ENCODE data around the gene ZFAND3. TPM values are rescaled to one million over a fixed set of nuclear protein-coding genes. Genes with fewer than 3 reads are reported as not detected.

Gene ZFAND3
- total RNA-seq, 1 donor from 2014 or later: 76.0 TPM

DNA sequence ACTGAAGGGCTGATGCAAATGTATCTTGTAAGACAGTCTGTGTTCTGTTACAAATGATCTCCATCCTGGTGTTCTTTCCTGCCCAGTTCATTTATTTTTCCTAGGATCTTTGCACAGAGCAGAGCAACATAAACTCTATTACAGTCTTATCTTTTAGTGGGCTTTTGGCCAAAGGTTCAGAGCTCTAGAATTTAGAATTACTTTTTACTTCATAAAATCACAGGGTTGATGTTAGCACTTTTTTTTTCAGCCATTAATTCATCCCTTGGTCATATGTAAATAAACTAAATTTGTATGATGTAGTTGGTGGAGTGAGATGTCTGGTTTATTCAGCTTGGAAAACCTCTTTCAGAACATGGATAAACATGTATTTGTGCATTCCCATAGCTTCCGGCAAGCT, 181.9 kb downstream of the ZFAND3 start:
- intact Hi-C loops (cut with DNase I): no loop called here
- ATAC-seq (ENCODE audit: poor library complexity): no peak

DNA sequence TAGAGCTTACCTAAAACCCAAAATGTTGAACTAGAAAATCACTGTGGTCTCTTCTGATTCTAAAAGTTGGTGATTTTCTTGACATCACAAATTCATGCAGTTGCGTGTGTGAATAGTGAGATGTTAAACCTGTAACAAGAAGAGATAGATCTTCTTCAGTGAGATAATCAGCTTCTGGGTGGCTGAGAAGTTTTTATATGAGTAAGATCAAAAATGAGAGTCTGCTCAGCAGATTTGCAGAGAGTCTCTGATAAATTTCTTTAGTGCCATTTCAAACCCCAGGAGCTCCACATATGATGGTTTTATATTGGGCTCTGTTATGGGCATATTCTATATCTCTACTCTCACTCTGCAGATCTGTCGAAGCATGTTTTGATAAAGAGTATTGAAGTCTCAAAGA, 185.4 kb downstream of the ZFAND3 start:
- intact Hi-C loops (cut with DNase I): no loop called here
- DNase-seq (no peak), ATAC-seq (ENCODE audit: poor library complexity) (no peak)

More for the DNA sequence above, 181.9 kb downstream of the ZFAND3 start:
- DNase-seq: no peak

DNA sequence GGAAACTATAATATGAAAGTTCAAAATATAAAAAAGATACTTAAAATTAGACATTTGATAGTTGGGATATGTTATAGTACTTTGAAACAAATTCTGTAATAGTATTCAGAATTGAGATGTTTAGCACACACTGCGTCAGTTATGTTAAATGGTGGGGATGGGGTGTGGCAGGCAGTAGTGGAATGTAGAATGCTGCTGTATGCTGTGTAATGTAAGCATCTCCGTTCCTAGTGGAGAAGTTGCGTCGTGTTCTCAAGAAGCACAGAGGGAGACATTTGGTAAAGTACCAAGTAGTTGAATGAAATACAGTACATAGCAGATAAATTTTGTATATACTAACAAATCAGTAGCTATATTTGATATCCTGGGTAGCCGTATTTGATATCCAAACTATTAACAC, 192.4 kb downstream of the ZFAND3 start:
- DNase-seq: no peak
- intact Hi-C loops (cut with DNase I): loop anchor here (5.0 kb wide), 1 partner anchor 220 kb away; no protein-coding TSS in a partner anchor
- ATAC-seq (ENCODE audit: poor library complexity): no peak

DNA sequence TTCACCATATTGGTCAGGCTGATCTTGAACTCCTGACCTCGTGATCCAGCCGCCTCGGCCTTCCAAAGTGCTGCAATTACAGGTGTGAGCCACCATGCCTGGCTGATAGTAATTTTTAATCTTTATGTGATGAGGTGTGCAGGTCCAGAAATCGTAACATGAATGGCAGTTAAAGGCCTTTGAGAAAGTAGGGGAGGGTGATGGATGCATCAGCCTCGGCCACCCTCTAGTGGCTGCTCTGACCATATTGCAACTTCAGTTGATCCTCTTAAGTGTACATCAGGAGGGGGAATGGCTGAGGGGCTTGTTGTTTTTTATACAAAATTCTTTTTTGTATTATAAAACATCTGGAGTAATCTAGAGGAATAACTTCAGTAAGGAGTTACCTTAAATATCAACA, 193.0 kb downstream of the ZFAND3 start:
- intact Hi-C loops (cut with DNase I): loop anchor here (5.0 kb wide), 1 partner anchor 220 kb away; no protein-coding TSS in a partner anchor
- no peak for DNase-seq
- ATAC-seq (ENCODE audit: poor library complexity): peak; percentile 83

DNA sequence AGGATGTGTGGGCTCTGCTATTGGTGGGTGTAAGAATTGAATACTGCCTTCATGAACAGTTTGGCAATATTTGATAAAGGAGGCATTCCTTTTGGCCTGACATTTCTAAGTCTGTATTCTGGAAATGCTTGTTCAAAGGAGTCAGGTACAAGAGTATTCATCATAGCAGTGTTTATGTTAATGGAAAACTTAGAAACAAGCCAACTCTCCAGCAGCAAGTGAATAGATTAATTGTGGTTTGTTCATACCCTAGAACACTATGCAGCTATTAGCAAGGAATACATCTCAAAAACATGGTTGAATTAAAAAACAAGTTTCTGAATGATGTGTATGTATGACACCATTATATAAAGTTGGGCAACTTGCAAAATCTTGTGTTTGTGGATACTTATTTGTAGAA, 195.8 kb downstream of the ZFAND3 start:
- DNase-seq (no peak), ATAC-seq (ENCODE audit: poor library complexity) (no peak)
- intact Hi-C loops (cut with DNase I): no loop called here

DNA sequence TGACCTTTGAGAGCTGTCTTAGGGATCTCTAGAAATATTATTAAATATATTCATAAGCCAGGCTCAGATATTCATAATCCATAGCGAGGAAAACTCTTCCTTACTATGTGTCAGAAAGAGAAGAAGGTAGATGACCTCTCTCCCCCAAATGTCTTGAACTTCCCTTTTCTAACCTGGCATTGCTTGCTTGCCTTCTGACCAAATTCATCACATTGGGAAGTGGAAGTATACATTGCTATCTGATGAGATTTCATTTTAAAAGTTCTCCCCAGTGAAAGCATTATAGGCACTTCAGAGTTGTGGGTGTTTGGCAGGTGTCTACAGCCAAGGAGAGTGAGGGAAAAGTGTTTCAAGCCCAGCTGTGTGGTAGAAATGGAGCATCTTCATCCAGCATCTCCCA, 197.3 kb downstream of the ZFAND3 start:
- intact Hi-C loops (cut with DNase I): no loop called here
- no peak for DNase-seq
- no peak for ATAC-seq (ENCODE audit: poor library complexity)

DNA sequence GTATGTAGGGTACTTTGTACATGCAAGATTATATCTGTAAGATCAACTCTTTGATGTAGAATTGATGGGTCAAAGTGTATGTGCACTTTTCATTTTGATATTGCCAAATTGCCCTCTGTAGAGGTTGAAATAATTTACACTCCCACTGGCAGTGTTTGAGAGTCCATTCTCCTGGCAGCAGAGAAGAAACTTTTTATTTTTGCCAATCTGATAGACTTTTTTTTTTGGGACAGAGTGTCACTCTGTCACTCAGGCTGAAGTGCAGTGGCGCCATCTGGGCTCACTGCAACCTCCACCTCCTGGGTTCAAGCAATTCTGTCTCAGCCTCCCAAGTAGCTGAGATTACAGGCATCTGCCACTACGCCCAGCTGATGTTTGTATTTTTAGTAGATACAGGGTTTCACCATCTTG, 199.2 kb downstream of the ZFAND3 start:
- ATAC-seq (ENCODE audit: poor library complexity) (peak; percentile 18), DNase-seq (no peak)
- intact Hi-C loops (cut with DNase I): no loop called here

DNA sequence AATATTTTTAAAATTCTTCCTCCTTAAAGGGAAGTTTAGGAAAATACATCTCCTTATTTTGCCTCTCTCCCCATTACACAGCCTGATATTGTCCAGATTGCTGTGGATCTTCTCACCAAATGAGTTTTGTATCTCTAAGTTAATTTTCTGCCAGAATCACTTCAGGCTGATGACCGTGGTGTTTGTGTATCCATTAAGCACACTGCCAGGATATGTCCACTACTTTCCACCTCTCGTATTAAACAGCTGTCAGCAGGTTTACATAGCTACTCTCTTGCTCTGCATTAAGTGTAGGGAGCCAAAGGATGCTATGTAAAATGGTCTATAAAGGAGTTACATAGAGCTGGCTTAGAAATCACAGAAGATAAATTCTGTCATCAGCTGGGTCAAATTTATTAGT, 201.1 kb downstream of the ZFAND3 start:
- peak; percentile 20 for ATAC-seq (ENCODE audit: poor library complexity)
- intact Hi-C loops (cut with DNase I): no loop called here
- no peak for DNase-seq

DNA sequence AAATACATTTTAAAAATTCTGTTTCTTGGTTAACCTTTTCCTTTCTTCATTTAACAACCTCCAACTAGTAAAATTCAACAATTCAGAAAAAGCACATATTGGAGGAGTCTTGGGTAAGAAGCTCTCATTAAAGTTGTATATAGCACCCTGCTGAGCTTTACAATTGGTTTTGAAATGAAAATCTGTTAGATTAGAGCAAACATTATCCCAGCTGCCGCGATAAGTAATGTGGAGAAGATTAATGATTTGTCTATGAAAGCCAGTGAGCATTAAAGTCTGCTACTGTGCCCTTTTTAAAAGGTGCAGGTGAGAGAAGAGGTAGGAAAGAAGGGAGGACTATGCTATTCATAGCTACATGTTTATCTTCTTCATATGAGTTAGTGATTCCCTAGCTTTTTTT, 201.5 kb downstream of the ZFAND3 start:
- no peak for ATAC-seq (ENCODE audit: poor library complexity)
- intact Hi-C loops (cut with DNase I): no loop called here
- no peak for DNase-seq

DNA sequence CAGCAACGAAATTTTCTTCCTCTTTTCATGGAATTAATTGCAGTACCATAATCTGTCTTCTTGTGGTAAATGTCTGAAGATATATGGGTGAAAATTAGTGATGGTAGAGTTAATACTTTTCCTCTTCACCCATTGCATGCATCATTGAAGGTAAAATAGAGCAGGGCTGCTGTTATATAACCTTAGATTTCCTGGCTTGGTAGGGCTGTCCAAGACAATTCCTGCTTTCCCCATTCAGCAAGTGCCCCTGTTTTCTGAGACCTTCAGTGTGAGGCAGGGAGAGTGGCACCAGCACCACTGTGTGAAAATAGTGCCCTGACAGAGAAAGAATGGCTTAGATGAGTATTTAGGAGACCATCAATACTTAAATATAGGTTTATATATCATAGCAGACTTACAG, 202.0 kb downstream of the ZFAND3 start:
- no peak for DNase-seq
- intact Hi-C loops (cut with DNase I): no loop called here
- no peak for ATAC-seq (ENCODE audit: poor library complexity)

DNA sequence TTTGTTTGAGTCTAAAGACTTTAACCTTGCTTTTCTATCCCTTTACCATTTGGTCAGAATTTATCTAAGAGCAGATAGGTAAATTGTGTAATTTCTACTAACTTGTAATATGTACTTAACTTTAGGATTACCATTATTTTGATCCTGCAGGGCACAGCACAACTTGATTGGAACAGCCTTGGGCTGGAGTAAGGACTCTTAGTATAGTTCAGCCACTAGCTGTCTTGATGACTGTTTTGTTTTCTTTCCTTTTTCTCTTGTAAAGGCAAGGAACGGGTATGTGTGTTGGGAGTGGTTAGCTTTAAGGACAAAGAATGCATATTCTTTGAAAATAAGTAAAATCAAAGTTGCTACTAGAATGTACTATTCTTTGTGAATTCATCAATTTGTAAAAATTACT, 203.2 kb downstream of the ZFAND3 start:
- ATAC-seq (ENCODE audit: poor library complexity): no peak
- no peak for DNase-seq
- intact Hi-C loops (cut with DNase I): no loop called here

DNA sequence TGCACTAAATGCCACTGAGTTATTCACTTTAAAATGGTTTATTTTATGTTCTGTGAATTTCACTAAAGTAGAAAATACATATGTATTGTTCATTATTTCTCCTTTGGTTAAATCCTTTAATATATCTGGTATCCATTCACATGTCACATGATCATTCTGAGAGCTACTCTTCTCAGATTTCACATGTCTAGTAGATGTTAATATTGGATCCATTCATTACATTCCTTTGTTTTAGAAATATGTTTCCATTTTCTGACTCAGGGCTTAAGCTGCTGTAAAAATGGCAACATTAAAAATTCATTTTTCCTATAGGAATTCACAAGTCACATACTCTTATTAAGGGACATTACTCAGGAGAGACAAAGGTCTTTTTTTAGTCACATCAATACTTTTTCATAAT, 205.4 kb downstream of the ZFAND3 start:
- ATAC-seq (ENCODE audit: poor library complexity): no peak
- intact Hi-C loops (cut with DNase I): no loop called here

DNA sequence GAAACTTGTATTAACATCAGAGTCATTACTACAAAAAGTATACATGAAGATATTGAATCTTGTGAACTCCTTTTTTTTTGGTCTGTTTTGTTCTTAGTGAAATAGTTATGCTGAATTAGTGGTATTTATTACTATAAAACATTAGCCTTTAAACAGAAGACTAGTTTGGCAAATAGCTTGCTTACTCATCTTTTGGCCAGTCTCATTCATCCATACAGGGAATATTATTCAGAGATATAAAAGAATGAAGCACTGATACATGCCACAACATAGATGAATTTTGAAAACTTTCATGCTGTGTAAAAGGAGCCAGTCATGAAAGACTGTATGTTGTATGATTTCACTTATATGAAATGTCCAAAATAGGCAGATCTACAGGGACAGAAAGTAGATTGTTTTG, 205.9 kb downstream of the ZFAND3 start:
- DNase-seq (no peak), ATAC-seq (ENCODE audit: poor library complexity) (no peak)
- intact Hi-C loops (cut with DNase I): no loop called here

More for the DNA sequence above, 205.4 kb downstream of the ZFAND3 start:
- no peak for DNase-seq

DNA sequence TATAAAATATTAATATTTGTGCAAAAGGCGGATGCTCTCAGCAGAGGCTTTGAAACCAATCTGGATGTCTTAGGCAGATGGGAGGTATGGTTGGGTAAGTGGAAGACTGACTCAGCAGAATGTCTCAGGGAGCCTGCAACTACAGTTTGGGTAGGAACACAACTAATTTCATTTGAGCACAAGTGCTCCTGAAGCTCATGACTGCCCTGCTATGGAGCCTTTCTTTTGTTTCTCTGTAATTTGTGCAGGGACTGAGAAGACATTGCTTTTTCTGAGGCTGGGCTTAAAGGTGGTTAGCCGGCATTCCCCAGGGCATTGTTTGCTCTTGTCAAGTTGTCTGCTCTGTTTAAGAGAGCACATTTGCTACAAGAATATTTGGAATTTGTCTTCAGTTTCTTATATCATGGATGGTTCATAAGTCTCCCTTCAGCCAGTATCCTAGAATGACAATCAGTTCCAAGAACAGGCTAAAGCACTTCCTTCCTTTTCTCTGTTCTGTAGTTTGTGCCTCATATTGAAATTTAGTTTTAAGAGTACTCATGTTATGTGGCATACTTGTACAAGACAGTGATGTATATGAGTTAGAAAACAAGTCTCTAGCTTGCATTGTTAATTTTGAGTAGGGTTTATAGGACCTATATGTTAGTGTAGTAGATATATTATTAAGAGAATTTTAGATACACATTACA, 208.3 kb downstream of the ZFAND3 start:
- intact Hi-C loops (cut with DNase I): no loop called here
- peak; percentile 46 for ATAC-seq (ENCODE audit: poor library complexity)
- no peak for DNase-seq

DNA sequence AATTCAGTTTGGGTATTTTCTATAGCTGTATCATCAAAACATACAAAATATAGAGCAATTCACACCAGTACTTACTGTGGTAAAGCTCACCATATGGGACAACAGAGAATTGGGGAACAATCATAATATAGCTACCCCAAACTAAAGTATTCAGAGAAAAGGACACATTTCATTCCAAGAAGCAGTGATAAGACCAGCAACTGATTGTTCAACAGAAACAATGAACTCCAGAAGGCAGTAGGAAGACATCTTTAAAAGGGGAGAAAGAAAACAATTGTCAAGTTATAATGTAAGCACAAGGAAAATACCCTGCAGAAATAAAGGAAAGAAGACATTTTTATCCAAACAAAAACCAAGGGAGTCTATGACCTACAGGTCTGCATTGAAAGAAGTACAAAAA, 210.9 kb downstream of the ZFAND3 start:
- ATAC-seq (ENCODE audit: poor library complexity) (no peak), DNase-seq (no peak)
- intact Hi-C loops (cut with DNase I): no loop called here

DNA sequence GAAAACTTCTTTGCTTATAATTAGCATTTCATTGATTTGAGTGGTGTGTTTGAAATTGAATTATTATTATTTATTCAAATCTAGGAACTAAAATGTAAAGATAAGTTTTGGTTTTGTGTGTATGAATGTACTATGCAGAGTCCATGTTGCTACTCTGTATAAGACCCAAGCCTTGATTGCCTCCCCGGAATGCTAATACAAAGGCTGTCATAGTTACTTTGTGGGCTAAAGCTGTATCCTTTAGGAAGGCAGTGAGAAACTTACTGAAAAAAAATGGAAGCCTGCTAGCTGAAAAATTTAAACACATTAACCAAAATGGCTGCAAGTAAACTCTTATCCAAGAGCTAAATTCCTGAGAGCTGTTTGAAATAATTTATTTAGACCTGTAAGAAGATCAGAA, 213.3 kb downstream of the ZFAND3 start:
- no peak for DNase-seq
- ATAC-seq (ENCODE audit: poor library complexity): no peak
- intact Hi-C loops (cut with DNase I): no loop called here

DNA sequence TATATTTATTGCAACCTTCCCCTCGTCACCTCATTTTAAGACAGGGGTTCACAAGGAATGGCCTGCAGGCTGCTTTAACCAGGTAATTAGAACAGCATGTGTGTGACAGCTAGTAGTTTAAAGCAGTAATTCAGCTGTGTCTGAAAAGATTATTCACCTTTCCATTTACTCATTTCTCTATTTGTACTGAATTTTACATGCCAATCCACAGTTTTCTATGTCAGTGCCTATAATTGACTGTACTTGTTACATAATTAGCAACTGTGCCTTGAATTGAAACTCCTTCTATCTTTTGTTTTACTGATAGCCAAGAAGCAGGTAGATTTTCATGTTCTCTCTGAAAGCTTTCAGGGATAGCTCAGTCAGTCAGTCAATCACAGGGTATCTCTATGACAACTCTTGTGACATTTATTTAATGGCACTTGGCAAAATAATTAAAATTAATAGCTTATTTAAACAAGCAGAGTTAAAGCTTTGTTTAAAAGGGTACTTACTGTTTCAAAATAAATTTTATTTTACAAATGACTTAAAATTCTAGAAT, 214.0 kb downstream of the ZFAND3 start:
- no peak for DNase-seq
- ATAC-seq (ENCODE audit: poor library complexity): no peak
- intact Hi-C loops (cut with DNase I): no loop called here

DNA sequence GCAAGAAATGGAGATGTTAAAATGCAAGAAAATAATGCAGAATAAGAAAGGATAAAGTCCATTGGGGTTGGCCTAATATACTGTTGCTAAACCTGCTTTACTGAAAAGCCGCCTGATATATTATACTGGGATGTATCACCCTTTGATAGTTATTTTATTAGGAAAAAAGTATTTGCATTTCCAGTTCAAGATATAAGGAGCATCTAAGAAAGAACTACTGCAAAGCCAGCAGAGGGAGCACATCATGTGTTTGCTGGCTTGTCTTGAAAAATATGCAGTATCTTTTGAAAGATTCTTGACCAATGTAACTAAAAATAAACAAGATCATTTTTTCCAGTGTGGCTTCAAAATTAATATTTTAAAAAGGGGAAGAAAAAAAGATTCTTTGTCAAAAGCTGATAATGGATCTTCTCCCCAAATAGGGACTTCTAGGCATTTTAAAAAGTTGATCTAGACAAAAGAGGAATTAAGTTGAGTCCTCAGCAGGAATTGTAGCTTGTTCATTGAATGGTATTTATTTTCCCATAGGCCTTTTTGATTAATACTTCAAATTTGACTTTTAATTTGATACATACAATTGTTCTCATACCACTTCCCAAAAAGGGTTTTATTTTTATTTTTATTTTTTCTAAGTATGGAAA, 214.9 kb downstream of the ZFAND3 start:
- DNase-seq (no peak), ATAC-seq (ENCODE audit: poor library complexity) (no peak)
- intact Hi-C loops (cut with DNase I): no loop called here

DNA sequence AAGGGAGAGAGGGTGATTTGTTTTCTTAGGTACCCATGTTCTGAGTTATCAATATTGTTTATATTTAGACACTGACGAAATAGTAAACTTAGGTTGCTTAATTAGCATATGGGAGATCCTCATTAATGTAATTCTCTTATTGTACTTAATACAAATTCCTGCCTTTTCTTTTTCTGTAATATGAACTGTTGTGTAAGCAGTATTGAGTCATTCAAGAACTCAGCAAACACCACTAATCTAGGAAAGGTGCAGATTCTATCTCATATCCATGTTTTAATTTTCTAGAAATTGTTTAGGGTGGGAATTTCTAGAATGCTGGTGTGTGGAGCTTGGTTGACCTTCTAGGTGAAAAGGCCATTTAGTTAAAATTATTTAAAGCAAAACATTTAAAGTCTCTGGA, 216.0 kb downstream of the ZFAND3 start:
- ATAC-seq (ENCODE audit: poor library complexity) (no peak), DNase-seq (no peak)
- intact Hi-C loops (cut with DNase I): no loop called here

DNA sequence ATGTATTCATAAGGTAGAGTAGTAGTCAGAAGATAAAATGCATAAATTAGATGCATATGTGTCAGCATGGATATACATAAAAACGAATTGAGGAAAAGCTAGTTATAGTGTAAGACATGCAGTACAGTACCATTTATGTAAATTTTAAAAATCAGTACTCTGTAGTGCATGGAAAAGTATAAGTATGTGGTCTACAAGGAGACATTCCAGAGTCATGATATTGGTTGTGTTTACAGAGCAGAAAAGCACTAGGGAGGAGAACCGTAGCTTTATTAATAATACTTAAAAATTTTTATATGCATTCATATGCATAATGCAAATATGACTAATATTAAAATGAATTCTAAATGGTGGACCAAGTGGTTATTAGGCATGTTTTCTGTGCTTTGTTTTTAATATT, 220.0 kb downstream of the ZFAND3 start:
- intact Hi-C loops (cut with DNase I): no loop called here
- no peak for ATAC-seq (ENCODE audit: poor library complexity)
- DNase-seq: no peak

Measured in Right ventricle myocardium superior (tissue), 1 donor.